Suprapubic skin (tissue), 4 donors: Measurements from ENCODE around the gene SNRK. TPM values are rescaled to one million over a fixed set of nuclear protein-coding genes. Genes with fewer than 3 reads are reported as not detected.

Source experiments
- DNase-seq, 2 donors: peaks; one replicate each; pipeline ENCODE4 v3.0.0-alpha.2; 2019; ENCODE audit warnings: low spot score in 2 of 2
- H3K27ac ChIP-seq: fragments of 200-600 bp; sonication (generic); one replicate; pipeline ENCODE4 v1.5.1; 2019
- H3K27me3 ChIP-seq: fragments of 200-600 bp; sonication (generic); one replicate; pipeline ENCODE4 v1.5.1; 2019
- H3K36me3 ChIP-seq: fragments of 200-600 bp; sonication (generic); one replicate; pipeline ENCODE4 v1.5.1; 2019
- H3K4me1 ChIP-seq: fragments of 200-600 bp; sonication (generic); one replicate; pipeline ENCODE4 v1.5.1; 2019
- H3K4me3 ChIP-seq: fragments of 200-600 bp; sonication (generic); one replicate; pipeline ENCODE4 v1.5.1; 2019; ENCODE audit warnings: mild to moderate bottlenecking
- H3K9me3 ChIP-seq: fragments of 200-600 bp; sonication (generic); one replicate; pipeline ENCODE4 v1.5.1; 2019
- EP300 ChIP-seq: sonication (generic); formaldehyde crosslinking; IDR thresholded peaks from one replicate; pipeline ENCODE4 v1.6.1; 2017; ENCODE audit warnings: antibody characterized with exemption
- POLR2A ChIP-seq, 2 donors: fragments of 450-650 bp; IDR thresholded peaks; one replicate each; pipeline ENCODE4 v1.6.1; 2017; ENCODE audit warnings: antibody characterized with exemption in 2 of 2, mild to moderate bottlenecking in 2 of 2, moderate library complexity in 2 of 2
- POLR2AphosphoS5 ChIP-seq, 3 donors: sonication (generic); formaldehyde crosslinking; IDR thresholded peaks; one replicate each; pipeline ENCODE4 v1.6.1; 2017; ENCODE audit warnings: antibody characterized with exemption in 3 of 3
- WGBS: methylation state at CpG from one replicate; pipeline ENCODE4 v1.1.5; 2018; 5-methylcytosine and 5-hydroxymethylcytosine counted together
- total RNA-seq, 4 donors: library from RNA; depleted of rRNA; stranded (reverse); fragments of >200 nt; gene quantifications; one replicate each; pipeline ENCODE4 v1.1.0, GENCODE V29; 2016
- TF ChIP-seq, protein P1 (sequence below), 2 donors: fragments of 200-600 bp in 1 of 2; fragments of 450-650 bp in 1 of 2; sonication (generic) in 1 of 2; IDR thresholded peaks; one replicate each; pipeline ENCODE4 v1.5.1; 2016 to 2019; ENCODE audit warnings: antibody characterized with exemption in 2 of 2, mild to moderate bottlenecking in 1 of 2, moderate library complexity in 1 of 2

SNRK gene
- total RNA-seq, 4 donors from 2014 or later = 107 to 213 (median 177) TPM

DNA sequence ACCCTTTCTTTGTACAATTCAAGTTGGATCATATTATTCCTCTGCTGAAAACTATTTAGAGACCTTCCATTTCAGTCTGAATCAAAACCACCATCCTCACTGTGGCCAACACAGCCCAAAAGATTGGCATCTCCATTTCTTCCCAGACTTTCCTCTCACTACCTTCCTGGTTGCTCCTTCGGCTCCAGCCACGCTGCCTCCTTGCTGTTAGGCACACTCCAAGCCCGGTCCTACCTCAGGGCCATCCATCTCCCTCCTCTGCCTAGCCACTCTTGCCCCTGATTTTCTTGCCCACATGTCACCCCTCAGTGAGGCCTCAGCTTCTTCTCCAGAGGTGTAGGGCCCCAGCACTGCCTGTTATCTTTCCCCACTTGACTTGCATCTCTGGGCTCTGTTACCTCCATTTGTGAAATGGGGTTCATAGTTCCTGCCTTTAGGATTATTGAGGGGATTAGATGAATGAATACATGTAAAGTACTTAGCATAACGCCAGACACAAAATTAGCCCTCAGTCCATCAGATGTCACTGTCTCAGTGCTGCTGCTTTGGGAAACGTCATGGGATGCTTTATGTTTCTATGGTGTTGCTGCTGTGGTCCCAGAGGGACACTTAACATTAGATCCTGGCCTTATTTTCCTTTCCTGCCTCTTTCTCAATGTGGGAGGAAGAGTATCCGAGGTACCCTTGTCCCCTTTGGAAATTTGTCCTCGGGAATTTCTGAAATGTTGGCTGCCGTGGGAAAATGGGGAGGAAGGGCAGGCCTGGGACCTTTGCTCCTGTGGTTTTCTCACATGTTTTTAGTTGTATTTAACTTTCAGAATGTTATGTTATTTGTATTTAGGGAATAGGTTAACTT lies 31.3 kb downstream of the SNRK start:
- no peak for DNase-seq
- Histone ChIP-seq H3K4me1 (peaks cover 27% of the 10 kb centered on the region), H3K27me3 (no peaks in the 10 kb centered on the region), H3K4me3 (no peak overlapping the region), H3K9me3 (no peaks in the 10 kb centered on the region), H3K27ac (peak overlapping the region; percentile 29), H3K36me3 (peaks cover 2% of the 10 kb centered on the region)
- WGBS = 75% methylated on average over 8 of the region's 8 CpGs
- TF ChIP-seq EP300 = no peak
- TF ChIP-seq POLR2AphosphoS5 (IDR thresholded peaks at IDR 0.05) = peak in 1 of 3 donors; percentile 30

DNA sequence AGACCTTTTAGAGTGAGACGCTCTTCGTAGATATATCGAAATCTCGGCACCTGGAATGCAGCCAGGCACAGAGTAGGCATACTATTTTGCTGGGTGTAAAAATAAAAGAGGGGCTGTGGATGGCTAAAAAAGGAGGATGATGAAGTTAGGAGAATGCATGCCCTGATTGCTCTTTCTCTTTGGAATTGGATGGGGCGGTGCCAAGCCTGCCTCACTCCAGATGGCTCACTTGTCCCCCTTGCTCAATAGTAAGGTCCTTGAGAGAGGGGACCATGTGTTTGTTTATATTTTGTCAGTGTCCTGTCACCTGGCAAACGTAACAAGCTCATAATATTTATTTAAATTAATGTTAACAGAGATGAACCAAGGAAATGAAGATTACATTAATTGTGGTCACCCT lies 33.0 kb downstream of the SNRK start:
- TF ChIP-seq EP300 = no peak
- TF ChIP-seq POLR2AphosphoS5 (IDR thresholded peaks at IDR 0.05) = no peak
- TF ChIP-seq, protein P1, sequence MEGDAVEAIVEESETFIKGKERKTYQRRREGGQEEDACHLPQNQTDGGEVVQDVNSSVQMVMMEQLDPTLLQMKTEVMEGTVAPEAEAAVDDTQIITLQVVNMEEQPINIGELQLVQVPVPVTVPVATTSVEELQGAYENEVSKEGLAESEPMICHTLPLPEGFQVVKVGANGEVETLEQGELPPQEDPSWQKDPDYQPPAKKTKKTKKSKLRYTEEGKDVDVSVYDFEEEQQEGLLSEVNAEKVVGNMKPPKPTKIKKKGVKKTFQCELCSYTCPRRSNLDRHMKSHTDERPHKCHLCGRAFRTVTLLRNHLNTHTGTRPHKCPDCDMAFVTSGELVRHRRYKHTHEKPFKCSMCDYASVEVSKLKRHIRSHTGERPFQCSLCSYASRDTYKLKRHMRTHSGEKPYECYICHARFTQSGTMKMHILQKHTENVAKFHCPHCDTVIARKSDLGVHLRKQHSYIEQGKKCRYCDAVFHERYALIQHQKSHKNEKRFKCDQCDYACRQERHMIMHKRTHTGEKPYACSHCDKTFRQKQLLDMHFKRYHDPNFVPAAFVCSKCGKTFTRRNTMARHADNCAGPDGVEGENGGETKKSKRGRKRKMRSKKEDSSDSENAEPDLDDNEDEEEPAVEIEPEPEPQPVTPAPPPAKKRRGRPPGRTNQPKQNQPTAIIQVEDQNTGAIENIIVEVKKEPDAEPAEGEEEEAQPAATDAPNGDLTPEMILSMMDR (IDR thresholded peaks at IDR 0.05) = no peak
- TF ChIP-seq POLR2A (IDR thresholded peaks at IDR 0.05) = no peak
- Histone ChIP-seq H3K36me3 (peaks cover 2% of the 10 kb centered on the region), H3K27me3 (no peaks in the 10 kb centered on the region), H3K4me1 (peaks cover 27% of the 10 kb centered on the region), H3K27ac (no peak overlapping the region), H3K9me3 (no peaks in the 10 kb centered on the region), H3K4me3 (no peak overlapping the region)
- WGBS = 86% methylated on average over 6 of the region's 6 CpGs
- DNase-seq = peak in 1 of 2 donors; percentile 70

DNA sequence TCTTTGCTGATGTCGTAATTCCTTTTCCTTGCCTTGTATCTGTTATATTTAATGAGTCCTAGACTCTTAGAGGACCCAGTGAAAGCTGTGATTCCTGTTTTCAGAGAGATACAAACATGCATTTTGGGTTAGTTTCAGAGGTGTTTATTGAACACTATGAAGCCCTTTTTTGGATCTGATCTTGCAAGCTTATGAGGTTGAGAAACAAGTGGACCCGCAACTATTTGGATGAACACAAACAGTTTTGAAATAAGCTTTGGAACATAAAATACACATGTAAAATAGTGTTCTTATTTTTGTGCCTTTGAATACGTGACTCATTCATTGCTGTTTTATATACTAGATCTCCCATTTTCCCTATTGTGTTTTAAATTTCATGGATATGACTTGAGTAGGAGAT lies 33.5 kb downstream of the SNRK start:
- WGBS = 75% methylated on average over 3 of the region's 3 CpGs
- H3K27ac ChIP-seq = no peak overlapping the region
- H3K4me3 ChIP-seq = no peak overlapping the region
- H3K9me3 ChIP-seq = no peaks in the 10 kb centered on the region
- H3K36me3 ChIP-seq = peaks cover 2% of the 10 kb centered on the region
- no peak for DNase-seq
- H3K27me3 ChIP-seq = no peaks in the 10 kb centered on the region
- H3K4me1 ChIP-seq = peaks cover 28% of the 10 kb centered on the region
- no peak for TF ChIP-seq EP300
- TF ChIP-seq, protein P1 (IDR thresholded peaks at IDR 0.05) = no peak
- TF ChIP-seq POLR2AphosphoS5 (IDR thresholded peaks at IDR 0.05) = no peak
- TF ChIP-seq POLR2A (IDR thresholded peaks at IDR 0.05) = no peak

DNA sequence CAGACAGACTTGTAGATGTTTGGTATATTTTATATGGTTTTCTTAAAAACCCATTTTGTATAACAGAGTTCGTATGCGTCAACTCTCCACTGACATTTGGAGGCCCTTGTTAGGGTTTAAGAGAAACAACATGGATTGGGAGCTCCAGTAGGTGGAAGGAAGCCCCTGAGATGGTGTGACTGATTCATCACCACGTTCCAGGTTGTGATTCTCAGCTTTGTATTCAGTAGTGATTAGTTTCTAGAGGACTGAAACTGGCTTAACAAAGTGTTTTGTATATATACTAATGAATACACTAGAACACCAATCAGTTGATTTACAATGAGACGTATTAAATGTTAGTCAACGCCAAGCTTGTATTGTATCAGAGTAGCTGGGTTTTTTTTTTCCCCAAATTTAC lies 33.9 kb downstream of the SNRK start:
- Histone ChIP-seq H3K27me3 (no peaks in the 10 kb centered on the region), H3K36me3 (peaks cover 2% of the 10 kb centered on the region), H3K27ac (no peak overlapping the region), H3K9me3 (no peaks in the 10 kb centered on the region), H3K4me1 (peaks cover 29% of the 10 kb centered on the region), H3K4me3 (no peak overlapping the region)
- WGBS = 95% methylated on average over 5 of the region's 5 CpGs
- DNase-seq = no peak
- TF ChIP-seq POLR2A (IDR thresholded peaks at IDR 0.05) (no peak), EP300 (no peak), POLR2AphosphoS5 (IDR thresholded peaks at IDR 0.05) (no peak)
- TF ChIP-seq, protein P1 (IDR thresholded peaks at IDR 0.05) = no peak

DNA sequence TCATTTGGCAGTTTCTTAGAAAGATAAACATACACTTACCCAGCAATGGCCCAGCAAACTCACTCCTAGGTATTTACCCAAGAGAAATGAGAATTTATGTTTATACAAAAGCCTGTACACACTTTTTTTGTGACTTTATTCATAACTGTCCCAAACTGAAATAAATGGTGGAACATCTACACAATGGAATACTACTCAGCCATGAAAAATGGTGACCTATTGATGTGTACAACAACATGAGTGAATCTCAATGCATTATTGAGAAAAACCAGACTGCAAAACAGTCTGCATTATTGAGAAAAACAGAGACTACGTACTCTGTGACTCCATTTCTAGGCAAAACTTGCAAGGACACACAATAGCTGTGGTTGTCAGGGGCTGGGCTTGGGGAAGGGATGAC lies 37.2 kb downstream of the SNRK start:
- 96% methylated on average over 1 of the region's 1 CpG for WGBS
- DNase-seq = no peak
- H3K4me1 ChIP-seq = peaks cover 39% of the 10 kb centered on the region
- H3K27me3 ChIP-seq = no peaks in the 10 kb centered on the region
- H3K4me3 ChIP-seq = no peak overlapping the region
- H3K9me3 ChIP-seq = no peaks in the 10 kb centered on the region
- TF ChIP-seq POLR2AphosphoS5 (IDR thresholded peaks at IDR 0.05) = no peak
- TF ChIP-seq POLR2A (IDR thresholded peaks at IDR 0.05) = no peak
- TF ChIP-seq, protein P1 (IDR thresholded peaks at IDR 0.05) = no peak
- TF ChIP-seq EP300 = no peak
- H3K36me3 ChIP-seq = no peaks in the 10 kb centered on the region
- H3K27ac ChIP-seq = no peak overlapping the region
